Activated B cell treated with CpG ODN at 0.5 μM for 24 hours (primary cell): ENCODE results near the gene SNORC. TPM values are rescaled to one million over a fixed set of nuclear protein-coding genes. Genes with fewer than 3 reads are reported as not detected.

Experiments used
- ATAC-seq: fragments of 200-7000 bp; cut with Tn5 transposase; one replicate; pipeline ENCODE4 v1.10.0; 2021; ENCODE audit warnings: low read depth, mild to moderate bottlenecking, moderate library complexity
- CTCF ChIA-PET: fragments of 350-600 bp; sonication (Branson Sonifier 250); formaldehyde crosslinking; loops from one replicate; lab custom pipeline; 2021; ENCODE audit warnings: antibody characterized with exemption; lab: Charles Lee
- POLR2A ChIA-PET: fragments of 350-600 bp; sonication (Branson Sonifier 250); formaldehyde crosslinking; loops from one replicate; lab custom pipeline; 2021; ENCODE audit warnings: antibody characterized with exemption; lab: Charles Lee
- DNase-seq: peaks from one replicate; pipeline ENCODE4 v3.0.0; 2022
- H3K27ac Mint-ChIP-seq: one replicate; pipeline ENCODE4 v1.8.0; 2020; ENCODE audit warnings: mixed read lengths
- H3K27me3 Mint-ChIP-seq: one replicate; pipeline ENCODE4 v1.8.0; 2021; ENCODE audit warnings: mixed read lengths
- H3K36me3 Mint-ChIP-seq: one replicate; pipeline ENCODE4 v1.8.0; 2021; ENCODE audit warnings: low read depth, mixed read lengths
- H3K4me1 Mint-ChIP-seq: one replicate; pipeline ENCODE4 v1.8.0; 2021; ENCODE audit warnings: mixed read lengths
- H3K4me3 Mint-ChIP-seq: one replicate; pipeline ENCODE4 v1.8.0; 2020; ENCODE audit warnings: mild to moderate bottlenecking, mixed read lengths
- H3K9me3 Mint-ChIP-seq: one replicate; pipeline ENCODE4 v1.8.0; 2020; ENCODE audit warnings: mixed read lengths
- CTCF ChIP-seq: fragments of 200-600 bp; IDR thresholded peaks from one replicate; pipeline ENCODE4 v1.8.0; 2022; ENCODE audit warnings: antibody characterized with exemption, mild to moderate bottlenecking
- intact Hi-C: fragments of 100-400 bp; cut with micrococcal nuclease; formaldehyde crosslinking; loops from one replicate; pipeline ENCODE4 v1.15.1; 2024
- total RNA-seq: library from RNA; stranded (reverse); gene quantifications from 2 replicates; pipeline ENCODE4 v1.2.3, GENCODE V29; 2022

The SNORC gene
- total RNA-seq, 1 donor from 2014 or later: 2.1 TPM

- H3K27ac Mint-ChIP-seq: no peak overlapping the region
- no peak for ATAC-seq
- peaks cover 12% of the 10 kb centered on the region for H3K4me1 Mint-ChIP-seq
- H3K9me3 Mint-ChIP-seq: no peaks in the 10 kb centered on the region
- intact Hi-C loops: no loop called here
- DNase-seq: no peak
- H3K4me3 Mint-ChIP-seq: no peak overlapping the region
- H3K27me3 Mint-ChIP-seq: peaks cover 14% of the 10 kb centered on the region
- POLR2A ChIA-PET: no interaction called here
- H3K36me3 Mint-ChIP-seq: no peaks in the 10 kb centered on the region
- CTCF ChIA-PET: no interaction called here
- no peak for TF ChIP-seq CTCF
Measured at GRCh38 chr2:232877940-232878511, 8.0 kb downstream of the SNORC start.

- H3K27me3 Mint-ChIP-seq: peaks cover 14% of the 10 kb centered on the region
- no peaks in the 10 kb centered on the region for H3K9me3 Mint-ChIP-seq
- CTCF ChIA-PET: no interaction called here
- POLR2A ChIA-PET: no interaction called here
- TF ChIP-seq CTCF: no peak
- H3K4me3 Mint-ChIP-seq: no peak overlapping the region
- intact Hi-C loops: no loop called here
- H3K27ac Mint-ChIP-seq: no peak overlapping the region
- no peaks in the 10 kb centered on the region for H3K36me3 Mint-ChIP-seq
- ATAC-seq: no peak
- peaks cover 12% of the 10 kb centered on the region for H3K4me1 Mint-ChIP-seq
- DNase-seq: no peak
Measured at GRCh38 chr2:232878855-232879617, 9.0 kb downstream of the SNORC start.

- ChIA-PET CTCF (no interaction called here), POLR2A (no interaction called here)
- no peaks in the 10 kb centered on the region for H3K9me3 Mint-ChIP-seq
Measured at GRCh38 chr2:232879618-232880494, 9.8 kb downstream of the SNORC start.

GRCh38 chr2:232880764-232881351, 10.8 kb downstream of the SNORC start:
- no peaks in the 10 kb centered on the region for H3K9me3 Mint-ChIP-seq
- no peak for TF ChIP-seq CTCF
- DNase-seq (no peak), ATAC-seq (no peak)
- H3K36me3 Mint-ChIP-seq: no peaks in the 10 kb centered on the region
- POLR2A ChIA-PET: no interaction called here
- H3K4me3 Mint-ChIP-seq: no peak overlapping the region
- intact Hi-C loops: no loop called here
- H3K27ac Mint-ChIP-seq: no peak overlapping the region
- CTCF ChIA-PET: no interaction called here
- H3K4me1 Mint-ChIP-seq: no peaks in the 10 kb centered on the region
- peaks cover 5% of the 10 kb centered on the region for H3K27me3 Mint-ChIP-seq

More at GRCh38 chr2:232879618-232880494, 9.8 kb downstream of the SNORC start:
- no peak for TF ChIP-seq CTCF
- H3K4me1 Mint-ChIP-seq: peaks cover 7% of the 10 kb centered on the region
- ATAC-seq (no peak), DNase-seq (no peak)
- H3K4me3 Mint-ChIP-seq: no peak overlapping the region
- intact Hi-C loops: no loop called here
- peaks cover 14% of the 10 kb centered on the region for H3K27me3 Mint-ChIP-seq
- H3K36me3 Mint-ChIP-seq: no peaks in the 10 kb centered on the region
- H3K27ac Mint-ChIP-seq: no peak overlapping the region
